HepG2 (cell line): ENCODE data around the gene ZFP90. TPM values are rescaled to one million over a fixed set of nuclear protein-coding genes. Genes with fewer than 3 reads are reported as not detected.

Experiments used
- HINFP ChIP-seq: sonication (generic); formaldehyde crosslinking; IDR thresholded peaks from 2 replicates; pipeline ENCODE4 v1.4.0; 2020; ENCODE audit warnings: low read depth, mild to moderate bottlenecking, missing genetic modification reagents
- HOMEZ ChIP-seq: IDR thresholded peaks from 2 replicates; pipeline ENCODE4 v1.6.1; 2016; ENCODE audit warnings: low read depth
- KDM4B ChIP-seq: sonication (generic); formaldehyde crosslinking; IDR thresholded peaks from 2 replicates; pipeline ENCODE4 v1.4.0; 2020; ENCODE audit warnings: missing genetic modification reagents
- MATR3 ChIP-seq: sonication (generic); formaldehyde crosslinking; IDR thresholded peaks from 2 replicates; pipeline ENCODE4 v1.4.0; 2020; ENCODE audit warnings: missing genetic modification reagents
- NAIF1 ChIP-seq: sonication (generic); formaldehyde crosslinking; IDR thresholded peaks from 2 replicates; pipeline ENCODE4 v1.5.0; 2020; ENCODE audit warnings: mild to moderate bottlenecking, missing genetic modification reagents, borderline replicate concordance
- NFKB2 ChIP-seq: sonication (generic); formaldehyde crosslinking; IDR thresholded peaks from 2 replicates; pipeline ENCODE4 v1.4.0; 2020; ENCODE audit warnings: missing genetic modification reagents, borderline replicate concordance
- NR3C1 ChIP-seq: sonication (generic); formaldehyde crosslinking; IDR thresholded peaks from 2 replicates; pipeline ENCODE4 v1.4.0; 2020; ENCODE audit warnings: missing genetic modification reagents
- PRDM15 ChIP-seq: sonication (generic); formaldehyde crosslinking; IDR thresholded peaks from 2 replicates; pipeline ENCODE4 v1.4.0; 2020; ENCODE audit warnings: missing genetic modification reagents
- TRIM22 ChIP-seq: fragments of 450-650 bp; IDR thresholded peaks from 2 replicates; pipeline ENCODE4 v1.6.1; 2017
- TSC22D2 ChIP-seq: sonication (generic); formaldehyde crosslinking; IDR thresholded peaks from 2 replicates; pipeline ENCODE4 v1.5.1; 2020; ENCODE audit warnings: missing genetic modification reagents, mild to moderate bottlenecking, borderline replicate concordance
- ZNF275 ChIP-seq: sonication (generic); formaldehyde crosslinking; IDR thresholded peaks from 2 replicates; pipeline ENCODE4 v1.8.0; 2022; ENCODE audit warnings: missing genetic modification reagents, mild to moderate bottlenecking, inconsistent platforms, borderline replicate concordance
- ZNF616 ChIP-seq: sonication (generic); formaldehyde crosslinking; IDR thresholded peaks from 2 replicates; pipeline ENCODE4 v1.5.0; 2020; ENCODE audit warnings: low read depth, mild to moderate bottlenecking, missing genetic modification reagents
- ZNF7 ChIP-seq: IDR thresholded peaks from 2 replicates; pipeline ENCODE4 v1.6.1; 2016; ENCODE audit warnings: missing biosample characterization, missing genetic modification reagents
- ZNF775 ChIP-seq: sonication (generic); formaldehyde crosslinking; IDR thresholded peaks from 2 replicates; pipeline ENCODE4 v1.4.0; 2020; ENCODE audit warnings: missing genetic modification reagents, mild to moderate bottlenecking, moderate library complexity, borderline replicate concordance
- ZNF780A ChIP-seq: sonication (generic); formaldehyde crosslinking; IDR thresholded peaks from 2 replicates; pipeline ENCODE4 v1.8.0; 2022; ENCODE audit warnings: mild to moderate bottlenecking, missing genetic modification reagents, moderate library complexity
- ZNF83 ChIP-seq: sonication (generic); formaldehyde crosslinking; IDR thresholded peaks from 2 replicates; pipeline ENCODE4 v1.4.0; 2020; ENCODE audit warnings: missing genetic modification reagents, mild to moderate bottlenecking, borderline replicate concordance
- polyA plus RNA-seq, 8 experiments: library from polyadenylated mRNA; depleted of rRNA in 3 of 8; stranded (reverse) in 7 of 8; unstranded in 1 of 8; fragments of >200 nt; fragmentation: Illumina TruSeq in 4 of 8; extraction: Trizol in 4 of 8; gene quantifications; 2 replicates each; pipeline versions ENCODE4 v1.2.1 to v1.2.3, GENCODE V29; 2011 to 2016; ENCODE audit warnings: low read depth in 4 of 8, missing spikeins in 1 of 8, mixed read lengths in 1 of 8; ENCODE audit not compliant: insufficient read depth in 1 of 8
- total RNA-seq, 5 experiments: library from RNA; depleted of rRNA; stranded (reverse); fragments of >200 nt; fragmentation: Illumina TruSeq; extraction: Trizol; gene quantifications; 2 replicates each; pipeline ENCODE4 v1.2.3, GENCODE V29; 2016; ENCODE audit warnings: low read depth in 1 of 5

The ZFP90 gene
- total and polyA plus RNA-seq, 2 of the 13 experiments (the other 11 are each of a cell fraction or from before 2014, with no cell fraction given) = 17.6 to 18.9 TPM

GRCh38 chr16:68538880-68539701, at the start of gene ZFP90 (continued):
- TF ChIP-seq ZNF775 (CRISPR knock-in tag) (no peak), KDM4B (CRISPR knock-in tag) (no peak; the same call in none of the 2 replicates), ZNF616 (CRISPR knock-in tag) (0 out of 2 replicates have a peak, but pooled peaks have one; percentile 7), ZNF83 (CRISPR knock-in tag) (0 out of 2 replicates have a peak, but pooled peaks have one; percentile 30), TSC22D2 (CRISPR knock-in tag) (no peak; the same call in 1 of the 2 replicates), HINFP (CRISPR knock-in tag) (no peak), ZNF780A (CRISPR knock-in tag) (no peak), MATR3 (no peak), NFKB2 (CRISPR knock-in tag) (peak; percentile 92; the same call in 1 of the 2 replicates), NAIF1 (CRISPR knock-in tag) (no peak), ZNF275 (CRISPR knock-in tag) (0 out of 2 replicates have a peak, but pooled peaks have one; percentile 47), PRDM15 (no peak; the same call in 1 of the 2 replicates), TRIM22 (no peak), ZNF7 (CRISPR knock-in tag) (no peak), NR3C1 (CRISPR knock-in tag) (no peak), HOMEZ (CRISPR knock-in tag) (no peak)
